Activated naive CD8-positive, alpha-beta T cell (primary cell): ENCODE results near the gene HS1BP3.

Experiments
- H3K27ac Mint-ChIP-seq: one replicate; pipeline ENCODE4 v1.8.0; 2021; ENCODE audit warnings: mixed read lengths
- H3K27me3 Mint-ChIP-seq: one replicate; pipeline ENCODE4 v1.8.0; 2021; ENCODE audit warnings: mixed read lengths
- H3K36me3 Mint-ChIP-seq: one replicate; pipeline ENCODE4 v1.8.0; 2021; ENCODE audit warnings: mixed read lengths
- H3K4me1 Mint-ChIP-seq: one replicate; pipeline ENCODE4 v1.8.0; 2021; ENCODE audit warnings: low read depth, mixed read lengths
- H3K4me3 Mint-ChIP-seq: one replicate; pipeline ENCODE4 v1.8.0; 2021; ENCODE audit warnings: mild to moderate bottlenecking, mixed read lengths
- H3K9me3 Mint-ChIP-seq: one replicate; pipeline ENCODE4 v1.8.0; 2021; ENCODE audit warnings: low read depth, mixed read lengths

Gene HS1BP3

GRCh38 chr2:20650877-20651730, at the start of gene HS1BP3:
HS1BP3 (minus strand) TSS chr2:20651098; CDS start chr2:20651063, 35 bp downstream.
- H3K4me3 Mint-ChIP-seq: peak within 1 kb of the TSS; percentile 89
- H3K4me1 Mint-ChIP-seq: peaks cover 28% of the 10 kb centered on the region
- H3K36me3 Mint-ChIP-seq: no peaks in the 10 kb centered on the region
- peak within 1 kb of the TSS; percentile 89 for H3K27ac Mint-ChIP-seq
- H3K9me3 Mint-ChIP-seq: no peaks in the 10 kb centered on the region
- no peaks in the 10 kb centered on the region for H3K27me3 Mint-ChIP-seq

- Mint-ChIP-seq H3K36me3 (peaks cover 15% of the 10 kb centered on the region), H3K27me3 (no peaks in the 10 kb centered on the region), H3K9me3 (no peaks in the 10 kb centered on the region), H3K4me1 (peaks cover 3% of the 10 kb centered on the region), H3K4me3 (no peak overlapping the region), H3K27ac (no peak overlapping the region)
Measured at GRCh38 chr2:20698916-20699613, 48.2 kb upstream of the HS1BP3 start.

- H3K27ac Mint-ChIP-seq: no peak overlapping the region
- no peaks in the 10 kb centered on the region for H3K9me3 Mint-ChIP-seq
- H3K27me3 Mint-ChIP-seq: no peaks in the 10 kb centered on the region
- H3K4me3 Mint-ChIP-seq: no peak overlapping the region
- peaks cover 15% of the 10 kb centered on the region for H3K36me3 Mint-ChIP-seq
- H3K4me1 Mint-ChIP-seq: peaks cover 3% of the 10 kb centered on the region
Measured at GRCh38 chr2:20697322-20697934, 46.5 kb upstream of the HS1BP3 start.

- Mint-ChIP-seq H3K36me3 (peaks cover 17% of the 10 kb centered on the region), H3K27me3 (no peaks in the 10 kb centered on the region), H3K9me3 (no peaks in the 10 kb centered on the region), H3K4me1 (peaks cover 3% of the 10 kb centered on the region), H3K4me3 (no peak overlapping the region), H3K27ac (no peak overlapping the region)
Measured at GRCh38 chr2:20696366-20696765, 45.5 kb upstream of the HS1BP3 start.

- H3K27ac Mint-ChIP-seq: no peak overlapping the region
- no peak overlapping the region for H3K4me3 Mint-ChIP-seq
- no peaks in the 10 kb centered on the region for H3K9me3 Mint-ChIP-seq
- no peaks in the 10 kb centered on the region for H3K27me3 Mint-ChIP-seq
- peaks cover 25% of the 10 kb centered on the region for H3K36me3 Mint-ChIP-seq
- H3K4me1 Mint-ChIP-seq: no peaks in the 10 kb centered on the region
Measured at GRCh38 chr2:20693317-20693716, 42.4 kb upstream of the HS1BP3 start.

GRCh38 chr2:20692081-20692480, 41.2 kb upstream of the HS1BP3 start:
- Mint-ChIP-seq H3K27ac (no peak overlapping the region), H3K9me3 (no peaks in the 10 kb centered on the region), H3K4me1 (no peaks in the 10 kb centered on the region), H3K4me3 (no peak overlapping the region), H3K36me3 (peaks cover 23% of the 10 kb centered on the region), H3K27me3 (no peaks in the 10 kb centered on the region)

GRCh38 chr2:20691076-20691734, 40.3 kb upstream of the HS1BP3 start:
- peaks cover 25% of the 10 kb centered on the region for H3K36me3 Mint-ChIP-seq
- H3K9me3 Mint-ChIP-seq: no peaks in the 10 kb centered on the region
- H3K27ac Mint-ChIP-seq: no peak overlapping the region
- no peaks in the 10 kb centered on the region for H3K27me3 Mint-ChIP-seq
- no peak overlapping the region for H3K4me3 Mint-ChIP-seq
- H3K4me1 Mint-ChIP-seq: no peaks in the 10 kb centered on the region

- peaks cover 25% of the 10 kb centered on the region for H3K36me3 Mint-ChIP-seq
- H3K27me3 Mint-ChIP-seq: no peaks in the 10 kb centered on the region
- H3K4me1 Mint-ChIP-seq: no peaks in the 10 kb centered on the region
- no peak overlapping the region for H3K4me3 Mint-ChIP-seq
- H3K27ac Mint-ChIP-seq: no peak overlapping the region
- no peaks in the 10 kb centered on the region for H3K9me3 Mint-ChIP-seq
Measured at GRCh38 chr2:20689428-20690264, 38.7 kb upstream of the HS1BP3 start.

GRCh38 chr2:20687260-20687832, 36.4 kb upstream of the HS1BP3 start:
- Mint-ChIP-seq H3K36me3 (peaks cover 36% of the 10 kb centered on the region), H3K27ac (no peak overlapping the region), H3K4me1 (peaks cover 7% of the 10 kb centered on the region), H3K4me3 (no peak overlapping the region), H3K27me3 (no peaks in the 10 kb centered on the region), H3K9me3 (no peaks in the 10 kb centered on the region)

- H3K27me3 Mint-ChIP-seq: no peaks in the 10 kb centered on the region
- no peaks in the 10 kb centered on the region for H3K9me3 Mint-ChIP-seq
- H3K4me3 Mint-ChIP-seq: no peak overlapping the region
- H3K36me3 Mint-ChIP-seq: peaks cover 33% of the 10 kb centered on the region
- peaks cover 9% of the 10 kb centered on the region for H3K4me1 Mint-ChIP-seq
- H3K27ac Mint-ChIP-seq: no peak overlapping the region
Measured at GRCh38 chr2:20684581-20685063, 33.7 kb upstream of the HS1BP3 start.

- Mint-ChIP-seq H3K4me3 (no peak overlapping the region), H3K4me1 (peaks cover 9% of the 10 kb centered on the region), H3K27ac (no peak overlapping the region), H3K9me3 (no peaks in the 10 kb centered on the region), H3K36me3 (peaks cover 27% of the 10 kb centered on the region), H3K27me3 (no peaks in the 10 kb centered on the region)
Measured at GRCh38 chr2:20682167-20682920, 31.4 kb upstream of the HS1BP3 start.

- Mint-ChIP-seq H3K27me3 (no peaks in the 10 kb centered on the region), H3K4me1 (peaks cover 9% of the 10 kb centered on the region), H3K9me3 (no peaks in the 10 kb centered on the region), H3K4me3 (no peak overlapping the region), H3K36me3 (peaks cover 18% of the 10 kb centered on the region), H3K27ac (no peak overlapping the region)
Measured at GRCh38 chr2:20680744-20681375, 30.0 kb upstream of the HS1BP3 start.

- H3K27me3 Mint-ChIP-seq: no peaks in the 10 kb centered on the region
- no peak overlapping the region for H3K27ac Mint-ChIP-seq
- peaks cover 18% of the 10 kb centered on the region for H3K36me3 Mint-ChIP-seq
- H3K4me1 Mint-ChIP-seq: peaks cover 9% of the 10 kb centered on the region
- H3K4me3 Mint-ChIP-seq: no peak overlapping the region
- H3K9me3 Mint-ChIP-seq: no peaks in the 10 kb centered on the region
Measured at GRCh38 chr2:20678780-20679179, 27.9 kb upstream of the HS1BP3 start.
